ENCODE measurements around the gene MPZ.
A peak's percentile ranks its signal among the peaks of the same experiment; 100 is the strongest.
"Not testable (repeated sequence)": the region's sequence is repeated elsewhere in the genome, so short reads cannot be mapped to it uniquely, and the experiment has no call there.

The MPZ gene

DNA sequence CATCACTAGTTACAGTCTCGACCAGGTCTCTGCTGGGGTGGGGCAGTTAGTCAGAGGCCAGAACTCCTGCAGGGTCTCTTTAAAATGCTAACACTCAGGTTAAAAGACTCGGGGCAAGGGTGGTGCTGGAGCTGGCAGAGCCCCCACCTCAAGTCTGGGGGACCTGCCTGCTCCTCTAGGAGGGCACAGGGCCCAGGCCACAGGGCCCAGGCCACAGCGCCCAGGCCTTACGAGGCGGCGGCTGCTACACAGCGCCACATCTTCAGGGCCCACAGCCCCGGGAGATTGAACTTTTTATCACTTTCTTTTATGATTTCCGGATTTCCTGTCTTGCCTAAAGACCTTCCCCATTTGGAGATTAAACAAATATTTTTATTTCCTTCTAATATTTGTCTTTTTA lies 10.4 kb downstream of the MPZ start:
- DNase-seq = no peak

DNA sequence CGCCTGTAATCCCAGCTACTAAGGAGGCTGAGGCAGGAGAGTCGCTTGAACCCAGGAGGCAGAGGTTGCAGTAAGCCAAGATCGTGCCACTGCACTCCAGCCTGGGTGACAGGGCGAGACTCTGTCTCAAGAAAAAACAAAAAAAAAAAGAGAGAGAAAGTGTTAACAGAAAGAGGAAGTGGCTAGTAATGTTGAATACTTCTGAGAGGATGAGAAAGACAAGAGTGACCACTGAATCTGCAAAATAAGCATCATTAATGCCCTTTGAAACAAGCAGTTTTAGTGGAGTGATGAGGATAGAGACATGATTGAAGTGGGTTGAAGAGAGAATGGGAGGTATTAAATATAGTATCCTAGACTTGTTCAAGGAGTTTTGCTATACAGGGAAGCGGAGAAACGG lies 11.7 kb downstream of the MPZ start:
- no peak for DNase-seq

DNA sequence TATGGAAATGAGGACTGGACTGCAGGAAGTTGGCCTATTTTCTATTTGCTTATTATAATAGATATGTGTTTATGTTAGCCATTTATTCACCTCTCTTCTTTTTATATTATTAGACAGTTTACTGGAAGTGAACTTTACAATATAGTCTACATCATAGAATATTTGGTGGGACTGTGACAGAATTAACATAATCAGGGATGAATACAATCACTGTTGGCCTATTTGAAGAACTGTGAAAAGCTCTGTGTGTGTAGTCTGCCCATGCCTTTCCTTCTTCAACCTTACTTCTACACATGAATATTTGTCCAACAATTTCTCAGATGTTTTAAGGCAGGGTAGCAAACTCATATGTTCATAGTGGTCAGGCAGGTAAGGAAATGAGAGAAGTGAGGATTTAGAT lies 12.4 kb downstream of the MPZ start:
- no peak for DNase-seq

DNA sequence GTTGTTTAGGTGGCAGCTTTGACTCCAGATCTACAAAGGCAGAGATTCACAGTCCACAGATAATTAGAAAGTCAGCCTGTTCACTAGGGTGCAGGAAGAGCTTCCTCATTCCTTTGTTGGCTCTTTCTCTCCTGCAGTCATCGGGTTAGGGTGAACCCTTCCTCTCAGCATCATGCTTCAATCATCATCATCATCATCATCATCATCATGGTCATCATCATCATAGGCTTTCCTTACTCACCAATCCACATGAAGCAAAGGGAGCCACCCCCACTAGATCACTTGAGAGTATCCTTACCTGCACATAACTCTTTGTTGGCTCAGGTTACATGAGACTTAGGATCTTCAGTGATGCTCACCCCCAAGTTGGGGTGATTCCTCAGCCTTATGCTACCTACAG lies 19.0 kb downstream of the MPZ start:
- no peak for DNase-seq

DNA sequence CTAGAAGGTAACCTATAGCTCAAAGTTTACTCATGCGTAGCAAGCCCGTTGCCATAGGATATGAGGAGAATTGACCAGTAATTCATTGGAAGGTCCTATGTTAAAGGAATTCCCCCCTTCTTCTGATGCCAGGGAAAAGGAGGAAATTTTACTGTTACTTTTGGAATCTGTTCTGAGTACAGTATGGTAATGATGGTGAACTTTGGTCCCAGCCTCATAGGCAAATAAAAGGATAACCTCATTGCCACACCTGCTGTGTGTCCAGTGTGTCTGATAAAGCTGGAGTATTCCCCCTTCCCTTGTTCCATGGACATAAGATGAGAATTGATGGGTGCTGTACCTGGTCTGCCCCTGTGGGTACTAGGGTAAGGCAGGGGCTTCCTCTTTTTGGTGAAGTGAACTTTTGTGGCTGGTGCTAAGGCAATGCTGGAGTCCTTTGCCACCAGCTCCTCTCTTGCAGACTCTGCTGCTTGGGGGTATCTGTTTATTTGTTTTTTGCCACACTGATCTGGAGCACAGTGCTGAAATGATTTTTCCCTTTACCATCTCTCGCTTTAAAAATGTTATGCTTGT lies 22.2 kb downstream of the MPZ start:
- no peak for DNase-seq

DNA sequence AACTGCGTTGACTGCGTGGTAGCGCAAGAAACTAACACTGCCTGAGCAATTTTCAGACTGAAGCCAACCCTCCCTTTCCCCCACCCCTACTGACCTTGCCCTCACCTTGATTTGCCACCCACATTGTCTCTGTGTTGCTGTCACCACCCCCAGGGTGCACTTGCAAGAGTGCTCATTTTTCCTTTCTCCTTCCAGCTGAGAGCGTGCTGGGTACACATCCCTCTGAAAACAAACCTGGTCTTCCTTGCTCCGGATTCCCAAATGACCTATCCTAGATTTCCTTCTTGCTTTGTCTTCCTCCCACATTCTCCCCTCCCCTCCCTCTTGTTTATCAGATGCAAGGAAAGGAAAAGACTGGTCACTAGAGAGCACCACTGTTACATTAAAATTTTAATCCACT lies 24.2 kb downstream of the MPZ start:
- DNase-seq = no peak

DNA sequence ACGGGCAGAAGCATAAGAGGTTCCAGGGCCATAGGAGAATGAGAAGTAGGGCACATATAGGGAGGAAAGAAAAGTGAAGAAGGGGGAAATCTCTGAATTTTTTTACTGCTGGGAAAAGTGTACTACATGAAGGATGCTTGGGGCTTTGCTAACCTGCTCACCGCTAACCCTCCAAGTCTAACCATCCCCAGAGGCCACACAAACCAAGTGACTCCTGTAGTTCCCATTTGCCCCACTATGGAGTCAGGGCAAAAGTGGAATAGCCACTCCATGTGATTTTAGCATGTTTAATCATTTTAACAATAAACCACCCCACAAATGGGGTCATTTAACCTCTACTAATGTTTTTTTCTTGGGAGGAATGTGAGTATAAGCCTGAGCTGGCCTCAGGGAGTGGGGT lies 24.7 kb downstream of the MPZ start:
- DNase-seq = no peak

DNA sequence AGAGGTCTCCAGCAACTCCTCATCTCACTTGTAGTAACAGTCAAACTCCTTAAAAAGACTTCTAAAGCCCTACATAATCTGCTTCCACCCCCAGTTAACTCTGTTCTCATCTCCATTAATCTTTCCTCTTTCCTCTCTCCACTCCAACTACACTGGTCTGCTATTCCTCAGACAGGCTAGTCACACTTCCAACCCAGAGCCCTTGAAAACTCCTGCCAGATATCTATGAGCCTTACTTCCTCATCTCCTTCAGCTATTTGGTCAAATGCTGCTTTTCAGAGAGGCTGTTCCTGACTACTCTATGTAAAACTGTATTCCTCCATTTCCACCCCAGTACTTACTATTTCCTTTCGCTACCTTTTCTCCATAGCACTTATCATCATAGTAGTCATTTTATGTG lies 26.8 kb downstream of the MPZ start:
- DNase-seq = no peak

DNA sequence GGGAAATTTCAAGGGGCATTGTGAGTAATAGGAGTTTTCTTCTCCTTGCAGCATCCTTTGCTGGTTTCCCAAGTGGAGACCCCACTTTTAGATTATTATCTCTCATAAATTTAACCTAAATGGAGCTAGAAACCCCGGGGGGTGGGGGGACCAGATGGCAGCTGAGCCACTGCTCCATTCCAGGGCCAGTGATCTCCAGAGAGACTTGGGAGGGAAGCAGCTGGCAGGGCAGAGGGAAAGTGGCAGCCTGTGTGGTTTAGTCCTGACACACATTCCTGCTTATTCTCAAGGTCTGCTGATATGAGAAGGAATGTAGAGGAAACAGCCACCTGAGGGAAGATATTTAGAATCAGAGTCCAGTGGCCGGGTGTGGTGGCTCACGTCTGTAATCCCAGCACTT lies 34.9 kb downstream of the MPZ start:
- no peak for DNase-seq

DNA sequence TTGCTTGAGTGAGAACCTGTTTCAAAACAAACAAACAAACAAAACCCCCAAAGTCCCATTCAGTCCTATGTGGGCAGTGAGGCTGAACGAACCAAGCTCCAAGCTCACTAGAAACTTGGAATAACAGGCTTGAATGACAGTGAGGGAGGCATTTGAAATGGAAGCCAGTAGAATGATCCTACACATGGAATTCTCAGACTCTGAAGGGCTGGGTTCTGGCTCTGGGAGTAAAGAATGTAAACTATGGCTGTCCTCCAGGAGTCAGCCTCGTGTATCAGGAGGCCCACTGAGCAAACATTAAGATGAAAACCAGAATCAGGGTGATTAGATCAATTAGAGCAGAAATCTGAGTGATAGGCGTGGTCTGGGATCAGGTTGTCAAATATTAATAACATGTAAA lies 36.4 kb downstream of the MPZ start:
- no peak for DNase-seq

DNA sequence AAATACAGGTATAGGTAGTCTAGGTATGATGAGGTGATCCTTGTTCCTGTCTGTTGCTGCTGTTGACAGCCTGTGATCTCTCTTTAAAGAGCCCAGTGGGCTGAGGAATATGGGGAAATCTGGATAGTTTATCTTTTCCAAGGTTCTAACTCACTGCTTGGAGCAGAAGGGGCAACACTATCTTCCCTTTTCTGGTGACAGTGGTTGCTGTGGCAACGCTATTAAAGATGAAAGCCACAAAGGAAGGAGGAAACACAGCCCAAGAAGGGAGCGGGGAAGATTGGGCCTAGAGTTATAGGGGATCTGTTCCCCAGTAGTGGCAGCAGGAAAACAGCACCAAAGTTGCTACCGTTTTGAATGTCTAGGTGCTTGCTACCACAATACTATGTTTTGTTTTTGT lies 42.4 kb downstream of the MPZ start:
- no peak for DNase-seq

DNA sequence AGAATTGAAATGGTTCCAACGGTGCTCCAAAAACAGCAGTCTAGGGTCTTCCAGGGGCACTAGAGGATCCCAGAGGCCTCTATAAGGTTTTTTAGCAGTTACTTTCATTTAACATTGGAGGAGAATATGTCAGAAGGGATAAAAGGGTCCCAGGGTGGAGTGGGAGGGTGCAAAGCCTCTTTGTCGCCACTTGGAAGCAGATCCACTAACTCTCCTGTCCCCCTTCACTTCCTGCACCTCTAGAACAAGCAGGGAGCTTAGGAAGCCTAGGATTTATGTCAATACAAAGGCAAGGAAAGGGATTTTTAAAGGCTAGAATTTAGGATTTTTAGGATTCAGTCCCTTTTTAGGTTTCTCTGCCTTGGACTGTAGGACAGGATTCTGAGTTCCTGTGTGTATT lies 42.9 kb downstream of the MPZ start:
- DNase-seq = no peak

DNA sequence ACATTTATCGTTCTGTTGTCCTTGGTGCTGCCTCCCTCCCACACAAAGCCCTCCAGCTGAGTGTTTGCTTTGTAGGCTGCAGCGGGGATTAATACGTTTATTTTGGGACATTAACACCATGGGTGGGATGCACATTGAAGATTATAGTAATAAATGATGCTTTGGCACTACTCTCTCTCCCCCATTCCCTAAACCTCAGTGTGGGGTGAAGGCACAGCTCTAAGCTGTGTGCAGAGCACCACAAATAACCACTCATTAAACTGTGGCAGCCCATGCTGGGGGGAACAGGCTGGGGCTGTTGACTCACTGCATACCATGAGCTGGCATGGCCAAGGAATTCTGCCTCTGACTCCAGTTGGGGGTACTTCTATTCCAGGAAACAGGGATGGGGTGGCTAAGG lies 43.6 kb downstream of the MPZ start:
- peak; percentile 10 for DNase-seq

DNA sequence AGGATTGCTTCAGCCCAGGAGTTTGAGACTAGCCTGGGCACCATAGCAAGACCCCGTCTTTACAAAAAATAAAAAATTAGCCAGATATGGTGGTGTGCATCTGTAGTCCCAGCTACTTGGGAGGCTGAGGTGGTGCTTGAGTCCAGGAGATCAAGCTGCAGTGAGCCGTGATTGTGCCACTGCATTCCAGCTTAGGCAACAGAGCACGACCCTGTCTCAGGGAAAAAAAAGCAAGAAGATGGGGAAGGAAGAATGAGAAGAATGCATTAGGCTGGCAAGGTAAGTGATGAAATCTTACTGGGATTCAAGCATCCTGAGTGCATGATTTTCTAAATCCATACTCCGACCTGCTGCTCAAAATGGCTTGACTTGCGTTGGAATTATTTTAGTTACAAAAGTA lies 44.5 kb downstream of the MPZ start:
- DNase-seq = no peak

DNA sequence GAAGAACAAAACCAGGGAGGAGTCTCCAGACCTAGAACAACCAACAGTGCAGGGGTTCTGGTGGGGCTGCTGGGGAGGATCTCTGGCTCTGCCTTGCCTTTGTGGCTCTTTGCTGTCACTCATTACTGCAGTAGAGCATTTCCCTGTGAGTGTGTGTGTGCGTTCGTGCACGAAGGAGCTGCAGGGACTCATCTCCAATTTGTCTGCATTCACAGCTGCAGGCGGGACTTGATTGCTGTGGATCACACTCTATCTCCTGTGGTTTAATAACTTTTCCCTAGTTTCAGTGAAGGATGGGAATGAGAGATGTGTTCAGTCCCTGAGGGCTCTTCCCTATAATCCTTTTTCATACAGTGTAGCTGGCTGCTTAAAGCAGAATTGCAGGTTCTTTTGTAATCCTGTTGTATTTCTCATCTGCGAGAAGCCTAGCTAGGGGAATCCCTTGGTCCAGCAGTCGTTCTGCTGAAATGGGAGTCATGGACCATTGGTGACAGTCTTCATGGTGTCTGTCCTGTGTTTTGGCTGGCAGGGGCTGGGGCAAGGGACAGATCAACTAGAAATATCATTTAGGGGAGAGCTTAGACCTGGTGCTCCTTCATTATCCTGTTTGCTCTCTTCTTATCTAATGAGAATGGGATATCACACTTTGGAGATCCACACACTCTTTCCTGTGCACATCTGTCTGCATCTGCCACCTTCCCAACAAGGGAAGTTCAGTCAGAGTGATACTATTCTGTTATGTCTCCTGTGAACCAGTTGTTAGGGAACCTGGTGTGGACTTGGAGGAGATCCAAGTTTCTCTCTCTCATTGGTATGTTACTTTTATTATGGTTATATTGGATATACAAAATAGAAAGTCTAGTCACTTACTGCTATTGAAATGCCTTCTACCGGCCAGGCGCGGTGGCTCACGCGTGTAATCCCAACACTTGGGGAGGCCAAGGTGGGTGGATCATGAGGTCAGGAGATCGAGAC lies 48.2 kb downstream of the MPZ start:
- DNase-seq = no peak

DNA sequence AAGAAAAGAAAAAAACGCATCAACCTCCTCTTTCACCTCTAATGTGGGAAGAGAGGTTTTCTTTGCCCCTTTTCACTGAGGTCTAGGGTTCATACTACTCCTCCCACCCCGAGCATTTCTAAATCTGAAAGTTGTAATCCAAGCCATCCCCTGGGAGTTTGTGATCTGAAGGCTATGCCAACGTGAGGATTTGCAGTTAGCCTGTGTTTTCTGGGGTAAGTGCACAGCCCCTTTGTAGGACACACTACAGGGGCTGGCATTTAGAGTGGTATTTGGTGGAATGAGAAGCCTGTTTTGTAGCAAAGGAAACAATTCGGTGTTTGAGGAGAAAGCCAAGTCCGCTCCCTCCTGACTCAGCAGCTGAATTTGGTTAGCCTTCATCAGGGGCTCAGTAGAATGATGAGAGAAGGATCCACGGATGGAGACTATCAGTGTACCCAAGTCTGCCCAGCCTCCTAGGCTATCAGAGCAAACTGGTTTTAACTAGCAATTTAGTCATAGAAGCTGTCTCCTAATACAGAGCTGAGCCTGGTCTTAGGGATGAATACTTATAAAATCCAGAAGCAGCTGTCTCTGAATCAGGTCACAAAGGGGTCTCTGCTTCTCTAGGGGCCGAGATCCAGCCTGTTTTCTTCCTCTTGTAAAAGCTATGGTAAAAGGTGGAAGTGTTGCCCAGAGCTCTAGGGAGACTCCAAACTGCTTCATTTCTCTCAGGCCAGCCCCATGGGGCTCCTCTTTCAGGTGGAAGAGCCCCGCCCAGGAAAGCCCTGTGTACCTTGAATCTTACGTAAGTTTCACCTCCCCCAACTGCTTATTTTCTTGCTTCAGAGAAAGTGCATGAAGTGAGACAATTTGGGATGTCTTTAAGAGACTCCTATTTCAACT lies 49.1 kb downstream of the MPZ start:
- DNase-seq = no peak

DNA sequence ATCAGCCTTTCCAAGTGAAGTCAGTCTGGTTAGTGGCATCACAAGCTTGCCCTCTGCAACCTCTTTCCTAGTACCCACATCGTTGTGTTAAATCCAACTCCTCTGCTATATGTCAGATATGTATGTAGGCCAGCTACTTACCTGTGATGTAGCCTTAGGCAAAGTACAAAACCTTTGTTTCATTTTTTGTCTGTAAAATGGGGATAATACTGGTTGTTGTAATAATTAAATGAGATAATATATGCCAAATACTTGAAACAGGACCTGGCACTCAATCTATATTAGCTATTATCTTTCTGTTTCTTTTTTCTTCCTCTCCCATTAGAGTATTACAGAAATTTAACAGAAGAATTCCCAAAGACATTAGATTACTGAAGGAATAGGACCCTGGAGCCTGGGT lies 50.0 kb downstream of the MPZ start:
- no peak for DNase-seq

DNA sequence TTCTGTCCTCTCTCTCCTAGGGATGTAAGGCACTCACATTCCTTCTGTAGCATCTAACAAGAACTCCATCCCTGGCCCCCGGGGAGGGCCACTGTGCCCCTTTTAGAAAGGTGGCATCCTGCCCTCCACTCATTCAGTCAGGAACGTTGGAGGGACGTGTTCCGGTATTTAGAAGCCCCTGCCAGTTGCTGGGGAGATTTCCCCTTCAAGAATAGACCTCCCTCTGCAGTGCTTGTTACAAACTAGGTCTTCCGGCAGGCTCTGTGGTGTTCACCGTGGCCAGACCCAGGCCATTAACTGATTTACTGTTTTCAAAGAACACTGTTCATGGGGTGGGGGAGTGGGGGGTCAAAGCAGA lies 50.4 kb downstream of the MPZ start:
- DNase-seq = no peak

DNA sequence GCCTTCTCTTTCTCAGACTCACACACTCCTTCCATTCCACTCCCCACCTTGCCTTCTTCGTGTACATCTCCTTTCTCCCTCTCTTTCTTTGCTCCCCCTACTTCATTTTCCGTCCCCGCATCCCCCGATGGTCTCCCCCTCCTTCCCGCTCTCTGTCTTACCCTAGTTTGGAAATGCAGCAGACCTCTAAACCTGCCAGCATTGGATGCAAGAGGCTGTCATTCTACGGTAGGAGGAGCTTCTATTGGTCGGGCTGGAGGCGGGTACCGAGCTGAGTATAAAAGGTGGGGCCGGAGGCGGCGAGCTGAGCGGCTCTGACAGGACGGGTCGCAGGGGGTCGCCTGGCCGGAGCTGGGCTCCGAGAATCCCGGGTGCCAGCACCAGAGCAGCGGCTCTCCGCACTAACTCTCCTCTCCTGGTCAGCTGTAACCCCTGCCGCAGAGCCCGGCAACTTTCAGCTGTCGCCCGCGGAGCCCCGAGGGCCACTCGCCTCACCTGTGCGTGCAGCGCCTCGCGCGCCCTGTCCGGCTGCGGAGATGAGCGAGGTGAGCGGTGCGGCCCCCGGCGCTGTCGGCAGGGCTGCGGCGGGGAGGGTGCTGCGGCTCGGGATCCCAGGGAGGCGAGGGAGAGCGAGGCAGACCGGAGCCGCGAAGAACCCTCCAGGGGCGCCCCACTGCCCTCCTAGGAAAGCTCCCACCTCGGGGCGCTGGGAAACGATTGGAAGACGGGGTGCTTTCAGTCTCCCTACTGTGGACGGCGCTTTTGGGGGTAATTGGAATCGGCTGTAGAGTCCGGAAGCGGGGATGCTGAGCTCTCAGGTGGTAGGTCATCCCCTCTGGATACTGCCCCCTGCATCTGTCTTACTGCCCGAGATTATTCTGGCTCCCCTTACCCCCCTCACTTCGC lies 51.1 kb downstream of the MPZ start, which contains the start of gene PCP4L1:
Gene PCP4L1 (plus strand): TSS at position 307 of the 906 bp plus-strand sequence. CDS start 230 bp downstream, at position 537.
- DNase-seq = peak; percentile 51

DNA sequence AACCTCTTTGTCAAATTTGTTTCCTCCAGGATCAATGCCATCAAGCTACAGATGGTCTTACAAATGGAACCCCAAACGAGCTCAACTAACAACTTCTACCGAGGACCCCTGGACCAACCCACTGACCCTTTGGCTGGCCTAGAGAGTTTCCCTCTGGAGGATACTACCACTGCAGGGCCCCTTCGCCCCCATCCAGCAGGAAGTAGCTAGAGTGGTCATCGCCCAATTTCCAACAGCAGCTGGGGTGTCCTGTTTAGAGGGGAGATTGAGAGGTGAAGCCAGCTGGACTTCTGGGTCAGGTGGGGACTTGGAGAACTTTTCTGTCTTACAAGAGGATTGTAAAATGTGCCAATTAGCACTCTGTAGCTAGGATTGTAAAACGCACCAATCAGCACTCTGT lies 52.7 kb downstream of the MPZ start:
- DNase-seq = not testable (repeated sequence)

DNA sequence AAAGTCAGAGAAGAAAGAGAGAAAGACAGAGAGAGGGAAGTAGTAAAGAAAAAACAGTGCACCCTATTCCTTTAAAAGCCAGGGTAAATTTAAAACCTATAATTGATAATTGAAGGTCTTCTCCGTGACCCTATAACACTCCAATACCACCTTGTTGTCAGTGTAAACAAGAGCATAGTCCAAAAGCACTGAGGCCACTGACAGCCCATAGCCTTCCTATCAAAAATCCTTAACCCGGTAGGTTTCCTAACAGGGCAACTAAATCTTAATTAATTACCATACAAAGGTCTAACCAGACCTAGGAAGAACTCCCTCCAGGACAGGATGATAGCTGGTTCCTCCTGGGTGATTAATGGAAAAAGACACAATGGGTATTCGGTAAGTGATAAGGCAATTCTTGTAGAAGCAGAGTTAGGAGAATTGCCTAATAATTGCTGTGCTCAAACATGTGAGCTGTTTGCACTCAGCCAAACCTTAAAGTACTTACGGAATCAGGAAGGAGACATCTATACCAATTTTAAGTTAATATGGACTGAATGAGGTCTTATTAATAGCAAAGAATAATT lies 53.7 kb downstream of the MPZ start:
- DNase-seq = not testable (repeated sequence)

DNA sequence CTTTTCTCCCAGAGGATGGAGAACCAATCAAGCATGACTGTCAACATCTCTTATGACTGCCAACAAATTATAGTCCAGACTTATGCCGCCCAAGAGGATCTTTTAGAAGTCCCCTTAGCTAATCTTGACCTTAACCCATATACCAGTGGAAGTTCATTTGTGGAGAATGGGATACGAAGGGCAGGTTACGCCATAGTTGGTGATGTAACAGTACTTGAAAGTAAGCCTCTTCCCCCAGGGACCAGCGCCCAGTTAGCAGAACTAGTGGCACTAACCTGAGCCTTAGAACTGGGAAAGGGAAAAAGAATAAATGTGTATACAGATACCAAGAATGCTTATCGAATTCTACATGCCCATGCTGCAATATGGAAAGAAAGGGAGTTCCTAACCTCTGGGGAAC lies 54.5 kb downstream of the MPZ start:
- not testable (repeated sequence) for DNase-seq

Measured in fibroblast of skin of right biceps (primary cell).